HepG2 (cell line): ENCODE data around the gene GCN1.

ENCODE experiments used
- GABPA ChIP-seq, 2 experiments: IDR thresholded peaks; 2 replicates each; pipeline ENCODE4 v1.6.1; 2011 to 2016; ENCODE audit warnings: low read depth in 2 of 2, low read length in 1 of 2, missing biosample characterization in 1 of 2, missing genetic modification characterization in 1 of 2
- JUND ChIP-seq: sonication (generic); formaldehyde crosslinking; IDR thresholded peaks from 2 replicates; pipeline ENCODE4 v1.8.0; 2022; ENCODE audit warnings: mild to moderate bottlenecking, missing genetic modification reagents
- PHF8 ChIP-seq: sonication (generic); formaldehyde crosslinking; IDR thresholded peaks from 2 replicates; pipeline ENCODE4 v1.5.0; 2020; ENCODE audit warnings: missing genetic modification reagents
- RARA ChIP-seq: IDR thresholded peaks from 2 replicates; pipeline ENCODE4 v1.6.1; 2016; ENCODE audit warnings: missing genetic modification reagents, missing compliant biosample characterization
- SIN3A ChIP-seq: IDR thresholded peaks from 2 replicates; pipeline ENCODE4 v1.6.1; 2011; ENCODE audit warnings: low read depth, mild to moderate bottlenecking, control low read depth, low read length, borderline replicate concordance
- TCF12 ChIP-seq, 2 experiments: fragments of 450-650 bp in 1 of 2; sonication (generic) in 1 of 2; formaldehyde crosslinking in 1 of 2; IDR thresholded peaks; 2 replicates each; pipeline versions ENCODE4 v1.6.1 to v1.8.0; 2017 to 2022; ENCODE audit warnings: antibody characterized with exemption in 1 of 2, mild to moderate bottlenecking in 1 of 2, missing genetic modification reagents in 1 of 2, moderate library complexity in 1 of 2
- YY1 ChIP-seq: IDR thresholded peaks from 2 replicates; pipeline ENCODE4 v1.6.1; 2011; ENCODE audit warnings: low read length, low read depth, moderate library complexity, mild to moderate bottlenecking; ENCODE audit not compliant: insufficient read depth, insufficient replicate concordance
- ZNF326 ChIP-seq: sonication (generic); formaldehyde crosslinking; IDR thresholded peaks from 2 replicates; pipeline ENCODE4 v1.4.0; 2020; ENCODE audit warnings: missing genetic modification reagents, borderline replicate concordance
- ZNF512 ChIP-seq: sonication (generic); formaldehyde crosslinking; IDR thresholded peaks from 2 replicates; pipeline ENCODE4 v1.4.0; 2020; ENCODE audit warnings: mild to moderate bottlenecking, missing genetic modification reagents
- TF ChIP-seq, protein P1 (sequence below): fragments of 450-650 bp; IDR thresholded peaks from 2 replicates; pipeline ENCODE4 v1.6.1; 2016
- TF ChIP-seq, protein P2 (sequence below): sonication (generic); formaldehyde crosslinking; IDR thresholded peaks from 2 replicates; pipeline ENCODE4 v1.5.0; 2020; ENCODE audit warnings: mild to moderate bottlenecking, missing genetic modification reagents, moderate library complexity
- TF ChIP-seq, protein P3 (sequence below): sonication (generic); formaldehyde crosslinking; conservative IDR thresholded peaks from 2 replicates; pipeline ENCODE4 v1.4.0; 2020; ENCODE audit warnings: missing genetic modification reagents

GRCh38 chr12:120225200-120225558 lies 30.7 kb upstream of the GCN1 start:
- TF ChIP-seq, protein P1, sequence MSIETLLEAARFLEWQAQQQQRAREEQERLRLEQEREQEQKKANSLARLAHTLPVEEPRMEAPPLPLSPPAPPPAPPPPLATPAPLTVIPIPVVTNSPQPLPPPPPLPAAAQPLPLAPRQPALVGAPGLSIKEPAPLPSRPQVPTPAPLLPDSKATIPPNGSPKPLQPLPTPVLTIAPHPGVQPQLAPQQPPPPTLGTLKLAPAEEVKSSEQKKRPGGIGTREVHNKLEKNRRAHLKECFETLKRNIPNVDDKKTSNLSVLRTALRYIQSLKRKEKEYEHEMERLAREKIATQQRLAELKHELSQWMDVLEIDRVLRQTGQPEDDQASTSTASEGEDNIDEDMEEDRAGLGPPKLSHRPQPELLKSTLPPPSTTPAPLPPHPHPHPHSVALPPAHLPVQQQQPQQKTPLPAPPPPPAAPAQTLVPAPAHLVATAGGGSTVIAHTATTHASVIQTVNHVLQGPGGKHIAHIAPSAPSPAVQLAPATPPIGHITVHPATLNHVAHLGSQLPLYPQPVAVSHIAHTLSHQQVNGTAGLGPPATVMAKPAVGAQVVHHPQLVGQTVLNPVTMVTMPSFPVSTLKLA: no peak
- TF ChIP-seq, protein P2, sequence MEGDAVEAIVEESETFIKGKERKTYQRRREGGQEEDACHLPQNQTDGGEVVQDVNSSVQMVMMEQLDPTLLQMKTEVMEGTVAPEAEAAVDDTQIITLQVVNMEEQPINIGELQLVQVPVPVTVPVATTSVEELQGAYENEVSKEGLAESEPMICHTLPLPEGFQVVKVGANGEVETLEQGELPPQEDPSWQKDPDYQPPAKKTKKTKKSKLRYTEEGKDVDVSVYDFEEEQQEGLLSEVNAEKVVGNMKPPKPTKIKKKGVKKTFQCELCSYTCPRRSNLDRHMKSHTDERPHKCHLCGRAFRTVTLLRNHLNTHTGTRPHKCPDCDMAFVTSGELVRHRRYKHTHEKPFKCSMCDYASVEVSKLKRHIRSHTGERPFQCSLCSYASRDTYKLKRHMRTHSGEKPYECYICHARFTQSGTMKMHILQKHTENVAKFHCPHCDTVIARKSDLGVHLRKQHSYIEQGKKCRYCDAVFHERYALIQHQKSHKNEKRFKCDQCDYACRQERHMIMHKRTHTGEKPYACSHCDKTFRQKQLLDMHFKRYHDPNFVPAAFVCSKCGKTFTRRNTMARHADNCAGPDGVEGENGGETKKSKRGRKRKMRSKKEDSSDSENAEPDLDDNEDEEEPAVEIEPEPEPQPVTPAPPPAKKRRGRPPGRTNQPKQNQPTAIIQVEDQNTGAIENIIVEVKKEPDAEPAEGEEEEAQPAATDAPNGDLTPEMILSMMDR (CRISPR knock-in tag): no peak
- TF ChIP-seq ZNF512 (CRISPR knock-in tag) (no peak), JUND (CRISPR knock-in tag) (no peak), TCF12 (IDR thresholded peaks at IDR 0.05) (no peak), TCF12 (CRISPR knock-in tag; IDR thresholded peaks at IDR 0.05) (no peak), ZNF326 (CRISPR knock-in tag) (no peak), SIN3A (no peak), GABPA (IDR thresholded peaks at IDR 0.05; ENCODE audit: low read depth, low read length) (no peak), GABPA (CRISPR knock-in tag; IDR thresholded peaks at IDR 0.05; ENCODE audit: low read depth) (no peak), RARA (CRISPR knock-in tag) (no peak), YY1 (no peak), PHF8 (no peak)
- TF ChIP-seq, protein P3, sequence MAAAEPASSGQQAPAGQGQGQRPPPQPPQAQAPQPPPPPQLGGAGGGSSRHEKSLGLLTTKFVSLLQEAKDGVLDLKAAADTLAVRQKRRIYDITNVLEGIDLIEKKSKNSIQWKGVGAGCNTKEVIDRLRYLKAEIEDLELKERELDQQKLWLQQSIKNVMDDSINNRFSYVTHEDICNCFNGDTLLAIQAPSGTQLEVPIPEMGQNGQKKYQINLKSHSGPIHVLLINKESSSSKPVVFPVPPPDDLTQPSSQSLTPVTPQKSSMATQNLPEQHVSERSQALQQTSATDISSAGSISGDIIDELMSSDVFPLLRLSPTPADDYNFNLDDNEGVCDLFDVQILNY (CRISPR knock-in tag): no peak
